ENCODE data around the gene GADD45G.

GRCh38 chr9:89592963-89593726 is 11.7 kb upstream of the GADD45G start:
- TF ChIP-seq, protein P1, sequence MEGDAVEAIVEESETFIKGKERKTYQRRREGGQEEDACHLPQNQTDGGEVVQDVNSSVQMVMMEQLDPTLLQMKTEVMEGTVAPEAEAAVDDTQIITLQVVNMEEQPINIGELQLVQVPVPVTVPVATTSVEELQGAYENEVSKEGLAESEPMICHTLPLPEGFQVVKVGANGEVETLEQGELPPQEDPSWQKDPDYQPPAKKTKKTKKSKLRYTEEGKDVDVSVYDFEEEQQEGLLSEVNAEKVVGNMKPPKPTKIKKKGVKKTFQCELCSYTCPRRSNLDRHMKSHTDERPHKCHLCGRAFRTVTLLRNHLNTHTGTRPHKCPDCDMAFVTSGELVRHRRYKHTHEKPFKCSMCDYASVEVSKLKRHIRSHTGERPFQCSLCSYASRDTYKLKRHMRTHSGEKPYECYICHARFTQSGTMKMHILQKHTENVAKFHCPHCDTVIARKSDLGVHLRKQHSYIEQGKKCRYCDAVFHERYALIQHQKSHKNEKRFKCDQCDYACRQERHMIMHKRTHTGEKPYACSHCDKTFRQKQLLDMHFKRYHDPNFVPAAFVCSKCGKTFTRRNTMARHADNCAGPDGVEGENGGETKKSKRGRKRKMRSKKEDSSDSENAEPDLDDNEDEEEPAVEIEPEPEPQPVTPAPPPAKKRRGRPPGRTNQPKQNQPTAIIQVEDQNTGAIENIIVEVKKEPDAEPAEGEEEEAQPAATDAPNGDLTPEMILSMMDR (IDR thresholded peaks at IDR 0.05) = no peak
- TF ChIP-seq POLR2A (IDR thresholded peaks at IDR 0.05) = no peak

Measured in body of pancreas (tissue), 4 donors.